Stimulated activated CD8-positive, alpha-beta memory T cell treated with anti-CD3 and anti-CD28 coated beads, Interleukin-7, amount 100 ng/mL, for 1 hour (primary cell): ENCODE measurements around the gene WDFY2.
"Not testable (repeated sequence)": the region's sequence is repeated elsewhere in the genome, so short reads cannot be mapped to it uniquely, and the experiment has no call there.

Source experiments
- DNase-seq, 2 donors: peaks; one replicate each; pipeline ENCODE4 v3.0.0-alpha.2; 2020; ENCODE audit warnings: low read depth in 2 of 2

Gene WDFY2

GRCh38 chr13:51583875-51584730 lies at the start of gene WDFY2:
TSS of gene WDFY2 (plus strand) at chr13:51584462. CDS start at chr13:51584688, 226 bp downstream.
- DNase-seq, result peak; percentile 98 to 100

- no peak for DNase-seq
Observed at GRCh38 chr13:51538591-51539179, 45.6 kb upstream of the WDFY2 start.

DNA sequence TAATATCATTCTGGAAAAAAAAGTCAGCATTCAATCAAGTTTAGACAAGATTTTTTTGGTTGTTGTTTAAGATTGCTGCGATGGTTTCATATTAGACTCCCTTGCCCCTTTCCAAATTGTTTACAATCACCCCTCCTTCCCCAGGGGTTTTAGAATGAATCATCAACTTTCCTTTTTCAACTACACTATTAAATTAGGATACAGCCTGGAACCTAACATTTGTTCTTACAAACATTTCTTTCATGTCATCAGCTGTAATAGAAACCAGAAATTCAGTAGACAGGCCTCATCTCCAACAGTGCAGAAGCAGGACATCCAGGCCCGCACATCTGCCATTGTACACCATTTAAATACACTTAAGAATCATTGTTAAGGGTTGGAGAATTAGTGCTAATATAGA lies 44.4 kb upstream of the WDFY2 start:
- no peak for DNase-seq

GRCh38 chr13:51541037-51541436 lies 43.2 kb upstream of the WDFY2 start:
- DNase-seq, result no peak

DNA sequence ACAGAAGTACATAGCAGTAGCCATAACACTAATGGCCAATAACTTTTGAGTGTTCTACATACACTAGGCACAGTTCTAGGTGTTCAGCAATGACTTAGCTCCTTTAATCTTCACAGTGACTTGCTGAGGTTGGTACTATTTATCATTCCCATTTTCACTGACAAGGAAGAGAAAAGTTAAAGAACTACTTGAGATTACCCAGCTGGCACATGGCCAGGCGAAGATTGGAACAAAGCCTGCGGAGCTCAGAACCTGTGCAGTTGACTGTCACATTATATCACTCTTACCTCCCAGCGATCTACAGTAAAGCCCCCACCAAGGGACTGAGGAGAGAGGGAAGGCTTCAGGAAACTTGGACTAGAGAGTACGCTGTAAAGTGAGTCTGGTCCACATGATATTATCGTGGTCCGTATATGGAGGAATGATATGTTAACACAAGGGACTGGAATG lies 42.4 kb upstream of the WDFY2 start:
- DNase-seq, result no peak

GRCh38 chr13:51542346-51543242 lies 41.7 kb upstream of the WDFY2 start:
- DNase-seq, result no peak

DNA sequence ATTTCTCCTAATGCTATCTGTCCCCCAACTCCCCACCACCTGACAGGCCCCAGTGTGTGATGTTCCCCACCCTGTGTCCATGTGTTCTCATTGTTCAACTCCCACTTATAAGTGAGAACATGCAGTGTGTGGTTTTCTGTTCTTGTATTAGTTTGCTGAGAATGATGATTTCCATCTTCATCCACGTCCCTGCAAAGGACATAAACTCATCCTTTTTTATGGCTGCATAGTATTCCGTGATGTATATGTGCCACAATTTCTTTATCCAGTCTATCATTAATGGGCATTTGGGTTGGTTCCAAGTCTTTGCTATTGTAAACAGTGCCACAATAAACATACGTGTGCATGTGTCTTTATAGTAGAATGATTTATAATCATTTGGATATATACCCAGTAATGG lies 38.8 kb upstream of the WDFY2 start:
- DNase-seq, result not testable (repeated sequence)

- no peak for DNase-seq
Observed at GRCh38 chr13:51547425-51548176, 36.7 kb upstream of the WDFY2 start.

- DNase-seq, result no peak
Observed at GRCh38 chr13:51549050-51549449, 35.2 kb upstream of the WDFY2 start.

- DNase-seq, result no peak
Observed at GRCh38 chr13:51549593-51549992, 34.7 kb upstream of the WDFY2 start.

DNA sequence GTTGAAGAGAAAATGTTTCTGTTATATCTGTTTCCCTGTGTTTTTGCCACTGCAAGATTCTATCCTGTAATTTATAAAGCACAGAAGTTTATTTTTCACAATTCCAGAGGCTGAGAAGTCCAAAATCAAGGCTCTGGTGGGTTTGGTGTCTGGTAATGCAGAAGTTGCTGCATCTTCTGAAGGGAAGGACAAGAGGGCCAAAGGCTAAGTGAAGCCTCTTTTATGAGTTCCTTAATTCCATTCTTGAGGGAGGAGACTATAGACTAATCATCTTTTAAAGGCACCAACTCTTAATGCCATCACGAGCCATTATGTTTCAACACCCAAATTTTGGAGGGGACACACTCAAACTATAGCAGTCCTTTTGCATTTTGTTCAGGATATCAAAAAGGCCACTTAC lies 34.1 kb upstream of the WDFY2 start:
- DNase-seq, result no peak

DNA sequence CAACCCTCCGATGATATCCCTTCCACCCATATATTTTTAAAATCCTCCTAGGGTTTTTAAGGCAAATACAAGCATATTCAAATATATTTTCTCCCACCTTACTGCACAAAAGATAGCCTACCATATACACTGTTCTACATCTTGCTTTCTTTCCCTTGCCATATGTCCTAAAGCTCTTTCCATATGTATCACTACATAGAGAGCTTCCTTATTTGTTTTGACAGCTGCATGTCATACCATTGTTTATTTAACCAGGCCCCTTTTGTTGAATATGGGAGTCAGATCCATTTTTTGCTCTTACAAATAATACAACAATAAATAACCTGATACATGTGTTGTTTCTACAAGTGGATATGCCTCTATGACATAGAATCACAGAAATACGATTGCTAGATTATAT lies 32.8 kb upstream of the WDFY2 start:
- DNase-seq, result no peak

- no peak for DNase-seq
Observed at GRCh38 chr13:51552027-51552426, 32.2 kb upstream of the WDFY2 start.

DNA sequence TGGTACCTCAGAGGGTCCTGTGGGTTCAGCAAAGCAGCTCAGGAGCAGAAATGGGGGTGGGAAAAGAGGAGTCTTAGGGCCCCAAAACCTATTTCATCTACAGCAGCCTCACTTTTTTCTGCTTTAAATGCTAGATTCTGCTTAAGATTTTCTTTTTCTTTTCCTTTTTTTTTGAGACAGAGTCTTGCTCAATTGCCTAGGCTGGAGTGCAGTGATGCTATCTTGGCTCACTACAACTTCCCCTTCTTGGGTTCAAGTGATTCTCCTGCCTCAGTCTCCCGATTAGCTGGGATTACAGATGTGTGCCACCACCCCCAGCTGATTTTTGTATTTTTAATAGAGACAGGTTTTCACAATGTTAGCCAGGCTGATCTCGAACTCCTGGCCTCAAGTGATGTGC lies 30.7 kb upstream of the WDFY2 start:
- no peak for DNase-seq

- DNase-seq, result no peak
Observed at GRCh38 chr13:51556740-51557139, 27.5 kb upstream of the WDFY2 start.

DNA sequence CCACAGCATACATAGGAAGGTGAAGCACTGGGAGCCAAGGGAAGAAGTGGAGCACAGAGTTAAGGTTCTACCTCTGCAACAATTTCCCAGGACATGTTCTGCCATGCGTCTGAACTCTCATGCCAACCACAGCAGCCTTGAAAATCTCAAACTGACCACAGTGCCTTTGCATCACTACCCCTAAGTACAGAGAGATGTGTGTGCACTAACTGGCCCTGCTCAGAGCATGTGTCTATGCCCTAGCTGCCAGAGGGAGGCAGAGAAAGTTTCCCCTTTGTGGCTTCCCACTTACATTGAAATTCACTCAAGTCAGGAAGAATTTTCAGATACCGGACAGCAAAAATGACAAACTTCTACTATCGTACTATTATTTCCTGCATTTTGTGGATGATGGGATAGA lies 26.8 kb upstream of the WDFY2 start:
- DNase-seq, result no peak

GRCh38 chr13:51557875-51558612 lies 26.2 kb upstream of the WDFY2 start:
- DNase-seq, result no peak

- DNase-seq, result no peak
Observed at GRCh38 chr13:51559946-51560735, 24.1 kb upstream of the WDFY2 start.

DNA sequence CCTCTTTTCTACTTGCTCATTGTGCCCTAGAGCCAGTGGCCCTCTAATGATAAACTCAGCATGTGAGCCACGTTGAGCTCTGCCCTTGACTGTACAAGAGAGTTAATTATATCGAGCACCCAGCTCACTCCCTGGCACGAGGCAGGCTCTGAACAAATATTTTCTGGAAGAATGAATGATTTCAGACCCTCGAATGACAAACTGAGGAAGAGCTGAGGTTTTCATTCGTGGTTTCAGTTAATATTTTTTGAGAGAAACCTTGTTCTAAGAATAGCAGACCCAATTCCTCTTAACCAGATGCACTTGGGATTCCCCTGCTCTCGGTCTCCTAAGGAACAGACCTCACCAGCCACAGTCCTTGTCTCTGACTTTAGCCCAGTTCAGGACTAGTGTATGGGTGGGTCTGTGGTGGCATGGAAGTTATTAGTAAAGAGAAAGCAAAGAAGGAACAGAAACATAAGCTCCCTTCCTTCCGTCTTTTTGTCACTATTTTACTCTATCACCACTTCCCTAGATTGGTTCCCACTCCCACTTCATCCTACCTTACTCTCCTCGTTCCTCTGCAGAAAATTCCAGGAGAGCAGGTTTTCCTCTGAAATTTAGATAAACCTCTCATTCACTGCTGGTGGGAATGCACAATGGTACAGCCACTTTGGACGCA lies 22.1 kb upstream of the WDFY2 start:
- no peak for DNase-seq
